Fibroblast of lung (primary cell): Measurements from ENCODE around the gene CAP1. TPM values are rescaled to one million over a fixed set of nuclear protein-coding genes. Genes with fewer than 3 reads are reported as not detected.

ENCODE experiments used
- DNase-seq, 2 donors: peaks; one replicate each; pipeline versions ENCODE4 v3.0.0 to v3.0.0-alpha.2; 2010; ENCODE audit warnings: low read depth in 2 of 2
- H2AFZ ChIP-seq: 2 replicates; pipeline ENCODE4 v1.5.1; 2012; ENCODE audit warnings: low read length, control low read depth, inconsistent platforms
- H3K27ac ChIP-seq: 2 replicates; pipeline ENCODE4 v1.5.1; 2011; ENCODE audit warnings: low read length, control low read depth; ENCODE audit not compliant: insufficient read depth
- H3K27me3 ChIP-seq: 2 replicates; pipeline ENCODE4 v1.5.1; 2011; ENCODE audit warnings: mild to moderate bottlenecking, low read length; ENCODE audit not compliant: control insufficient read depth, insufficient read depth
- H3K36me3 ChIP-seq: 2 replicates; pipeline ENCODE4 v1.5.1; 2011; ENCODE audit warnings: low read length; ENCODE audit not compliant: control insufficient read depth, insufficient read depth
- H3K4me1 ChIP-seq: 2 replicates; pipeline ENCODE4 v1.5.1; 2011; ENCODE audit warnings: low read length; ENCODE audit not compliant: control insufficient read depth, insufficient read depth; ENCODE audit errors: extremely low read depth
- H3K4me2 ChIP-seq: 2 replicates; pipeline ENCODE4 v1.5.1; 2011; ENCODE audit warnings: low read length, control low read depth; ENCODE audit not compliant: insufficient read depth; ENCODE audit errors: extremely low read depth
- H3K4me3 ChIP-seq, 4 experiments: fragments of 200-600 bp in 1 of 4; sonication (generic) in 1 of 4; replicated peaks in 1 of 4; 2 replicates each; pipeline ENCODE4 v1.5.1; 2011 to 2016; ENCODE audit warnings: low read length in 4 of 4, low read depth in 3 of 4, mild to moderate bottlenecking in 3 of 4, control low read depth in 2 of 4, inconsistent platforms in 1 of 4, mixed read lengths in 1 of 4; ENCODE audit not compliant: insufficient read depth in 1 of 4; ENCODE audit errors: control extremely low read depth in 1 of 4
- H3K79me2 ChIP-seq: 2 replicates; pipeline ENCODE4 v1.5.1; 2012; ENCODE audit warnings: mild to moderate bottlenecking, low read length, inconsistent platforms; ENCODE audit not compliant: control insufficient read depth, insufficient read depth
- H3K9ac ChIP-seq: 2 replicates; pipeline ENCODE4 v1.5.1; 2011; ENCODE audit warnings: mild to moderate bottlenecking, low read length, control low read depth; ENCODE audit not compliant: insufficient read depth
- H3K9me3 ChIP-seq: 2 replicates; pipeline ENCODE4 v1.5.1; 2012; ENCODE audit warnings: low read depth, low read length; ENCODE audit not compliant: control insufficient read depth, insufficient read depth
- H4K20me1 ChIP-seq: 2 replicates; pipeline ENCODE4 v1.5.1; 2011; ENCODE audit warnings: low read length; ENCODE audit not compliant: control insufficient read depth, insufficient read depth; ENCODE audit errors: extremely low read depth
- CTCF ChIP-seq, 2 donors: IDR thresholded peaks in 1 of 2; conservative IDR thresholded peaks in 1 of 2; 1 replicate in 1 of 2; 2 replicates in 1 of 2; pipeline ENCODE4 v1.5.1; 2011 to 2012; ENCODE audit warnings: low read length in 2 of 2, control low read depth in 1 of 2, inconsistent platforms in 1 of 2, low read depth in 1 of 2, mild to moderate bottlenecking in 1 of 2
- EZH2 ChIP-seq: IDR thresholded peaks from 2 replicates; pipeline ENCODE4 v1.5.1; 2012; ENCODE audit warnings: low read length, control low read depth, mild to moderate bottlenecking; ENCODE audit errors: missing control alignments
- polyA plus RNA-seq, 2 donors: library from polyadenylated mRNA; depleted of rRNA in 1 of 2; stranded (reverse) in 1 of 2; unstranded in 1 of 2; fragments of >200 nt; gene quantifications; 2 replicates each; pipeline ENCODE4 v1.2.1, GENCODE V29; 2011 to 2012; ENCODE audit warnings: missing spikeins in 1 of 2
- total RNA-seq: library from RNA; depleted of rRNA; stranded (reverse); fragments of >200 nt; gene quantifications from 2 replicates; pipeline ENCODE4 v1.2.1, GENCODE V29; 2014

The CAP1 gene
- total and polyA plus RNA-seq, 2 donors (not counting 1 experiment from before 2014, with no cell fraction given): 352 to 836 TPM

DNA sequence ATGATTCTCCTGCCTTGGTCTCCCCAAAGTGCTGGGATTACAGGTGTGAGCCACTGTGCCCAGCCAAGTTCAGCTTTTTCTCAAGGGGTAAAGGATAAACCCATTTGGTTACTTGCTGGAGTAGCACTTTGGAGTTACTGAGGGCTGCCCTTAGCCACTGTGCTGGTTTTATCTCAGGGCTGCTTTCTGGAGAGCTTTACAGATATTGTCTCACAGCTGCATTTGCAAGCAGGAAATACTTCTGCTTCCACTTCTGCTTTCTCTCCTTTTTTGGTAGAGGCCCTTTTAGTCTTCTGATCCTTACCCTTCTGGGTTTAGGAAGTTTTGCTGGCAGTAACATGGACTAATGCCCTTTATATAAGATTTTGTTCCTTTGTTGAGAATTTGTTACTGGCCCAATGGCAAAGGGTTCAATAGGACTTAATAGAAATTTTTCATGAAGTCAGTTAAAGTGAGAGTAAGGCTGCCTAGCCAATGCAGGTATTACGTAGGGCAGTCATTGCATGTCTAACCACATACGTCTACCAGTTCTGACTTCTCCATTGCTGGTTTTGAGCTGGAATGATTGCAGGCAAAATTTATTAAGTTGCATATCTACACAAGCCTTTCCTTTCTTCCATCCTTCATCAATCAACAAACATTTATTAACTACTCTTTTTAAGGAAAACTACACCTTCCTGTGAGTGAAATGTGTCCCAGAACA lies 24.4 kb downstream of the CAP1 start:
- Histone ChIP-seq H3K4me3 (no peak overlapping the region), H3K27me3 (no peaks in the 10 kb centered on the region), H3K4me1 (no peaks in the 10 kb centered on the region), H3K4me2 (no peak overlapping the region), H3K27ac (no peak overlapping the region), H4K20me1 (no peaks in the 10 kb centered on the region), H3K79me2 (peaks cover 8% of the 10 kb centered on the region), H2AFZ (no peak overlapping the region), H3K36me3 (peaks cover 30% of the 10 kb centered on the region), H3K9me3 (no peaks in the 10 kb centered on the region), H3K9ac (no peak overlapping the region)
- DNase-seq: no peak
- no peak for TF ChIP-seq EZH2
- TF ChIP-seq CTCF (conservative IDR thresholded peaks at IDR 0.05 in 1 of 2, IDR thresholded peaks at IDR 0.05 in 1 of 2; ENCODE audit: low read depth in 1 of 2, low read length in 2 of 2): no peak

DNA sequence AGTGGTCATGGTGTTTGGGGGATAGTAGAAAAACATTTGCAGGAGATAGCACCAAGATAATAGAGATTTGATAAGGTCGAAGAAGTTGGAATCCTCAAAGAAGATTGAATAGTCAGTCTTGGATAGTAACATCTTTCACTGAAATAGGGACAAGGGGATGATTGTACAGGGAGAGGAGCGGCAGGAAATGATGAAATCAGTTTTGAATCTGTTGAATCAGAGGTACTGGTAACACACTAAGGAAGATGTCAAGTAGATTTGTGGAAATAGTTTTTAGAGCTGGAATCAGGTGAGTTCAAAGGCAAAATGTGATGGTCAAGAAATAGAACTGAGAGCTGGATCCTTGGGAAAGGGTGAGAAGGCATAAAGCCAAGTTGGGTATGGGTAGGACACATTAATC lies 26.5 kb downstream of the CAP1 start:
- DNase-seq: peak in 1 of 2 donors; percentile 34
- Histone ChIP-seq H3K9ac (no peak overlapping the region), H3K36me3 (peaks cover 32% of the 10 kb centered on the region), H4K20me1 (no peaks in the 10 kb centered on the region), H3K27ac (no peak overlapping the region), H3K4me3 (no peak overlapping the region), H2AFZ (no peak overlapping the region), H3K4me2 (no peak overlapping the region), H3K4me1 (no peaks in the 10 kb centered on the region), H3K9me3 (no peaks in the 10 kb centered on the region), H3K79me2 (peaks cover 1% of the 10 kb centered on the region), H3K27me3 (no peaks in the 10 kb centered on the region)
- no peak for TF ChIP-seq CTCF (conservative IDR thresholded peaks at IDR 0.05 in 1 of 2, IDR thresholded peaks at IDR 0.05 in 1 of 2; ENCODE audit: low read depth in 1 of 2, low read length in 2 of 2)
- no peak for TF ChIP-seq EZH2

- H3K79me2 ChIP-seq: no peaks in the 10 kb centered on the region
- no peaks in the 10 kb centered on the region for H4K20me1 ChIP-seq
- no peak overlapping the region for H2AFZ ChIP-seq
- no peak for TF ChIP-seq EZH2
- no peak for TF ChIP-seq CTCF (conservative IDR thresholded peaks at IDR 0.05 in 1 of 2, IDR thresholded peaks at IDR 0.05 in 1 of 2; ENCODE audit: low read depth in 1 of 2, low read length in 2 of 2)
- peaks cover 31% of the 10 kb centered on the region for H3K36me3 ChIP-seq
- H3K4me1 ChIP-seq: no peaks in the 10 kb centered on the region
- H3K27ac ChIP-seq: no peak overlapping the region
- no peak overlapping the region for H3K4me2 ChIP-seq
- DNase-seq: no peak
- no peaks in the 10 kb centered on the region for H3K27me3 ChIP-seq
- H3K9me3 ChIP-seq: no peaks in the 10 kb centered on the region
- H3K4me3 ChIP-seq: no peak overlapping the region
- no peak overlapping the region for H3K9ac ChIP-seq
These were observed 27.3 kb downstream of the CAP1 start for GRCh38 chr1:40067851-40068250.
